H1 (cell line): ENCODE data around the gene RAB3GAP1.

Source experiments
- CHD2 ChIP-seq: IDR thresholded peaks from 2 replicates; pipeline ENCODE4 v1.6.1; 2012; ENCODE audit warnings: low read length, improper control_type of control experiment
- CTCF ChIP-seq, 3 experiments: IDR thresholded peaks; 1 replicate in 2 of 3; 2 replicates in 1 of 3; pipeline versions ENCODE4 v1.5.1 to v1.6.1; 2011; ENCODE audit warnings: low read length in 3 of 3, mild to moderate bottlenecking in 3 of 3, inconsistent platforms in 2 of 3, low read depth in 1 of 3, moderate library complexity in 1 of 3; ENCODE audit not compliant: insufficient read depth in 1 of 3; ENCODE audit errors: control extremely low read depth in 1 of 3
- GABPA ChIP-seq: IDR thresholded peaks from 2 replicates; pipeline ENCODE4 v1.6.1; 2011; ENCODE audit warnings: mild to moderate bottlenecking, low read length, moderate library complexity, borderline replicate concordance; ENCODE audit not compliant: insufficient read depth
- GTF2F1 ChIP-seq: IDR thresholded peaks from 2 replicates; pipeline ENCODE4 v1.6.1; 2012; ENCODE audit warnings: low read depth, low read length, improper control_type of control experiment, borderline replicate concordance
- PHF8 ChIP-seq: fragments of 200-600 bp; sonication (generic); conservative IDR thresholded peaks from 2 replicates; pipeline ENCODE4 v1.7.1; 2012; ENCODE audit warnings: low read depth, mild to moderate bottlenecking, inconsistent platforms, low read length, moderate library complexity
- POLR2A ChIP-seq, 2 experiments: IDR thresholded peaks; 1 replicate in 1 of 2; 2 replicates in 1 of 2; pipeline ENCODE4 v1.6.1; 2011; ENCODE audit warnings: low read depth in 2 of 2, low read length in 2 of 2, mild to moderate bottlenecking in 2 of 2; ENCODE audit errors: control extremely low read depth in 1 of 2
- POLR2AphosphoS5 ChIP-seq: IDR thresholded peaks from 2 replicates; pipeline ENCODE4 v1.6.1; 2011; ENCODE audit warnings: low read depth, low read length
- RAD21 ChIP-seq, 2 experiments: IDR thresholded peaks in 1 of 2; conservative IDR thresholded peaks in 1 of 2; 2 replicates each; pipeline ENCODE4 v1.6.1; 2011; ENCODE audit warnings: low read depth in 2 of 2, low read length in 2 of 2, improper control_type of control experiment in 1 of 2, inconsistent platforms in 1 of 2, mild to moderate bottlenecking in 1 of 2, moderate library complexity in 1 of 2
- RNF2 ChIP-seq: fragments of 200-900, 300-1000 bp; sonication (generic); IDR thresholded peaks from 2 replicates; pipeline ENCODE4 v1.7.1; 2016; ENCODE audit warnings: borderline replicate concordance, low read depth, mild to moderate bottlenecking, antibody characterized with exemption, low read length; ENCODE audit not compliant: poor library complexity, severe bottlenecking; ENCODE audit errors: missing control alignments
- SRF ChIP-seq: IDR thresholded peaks from 2 replicates; pipeline ENCODE4 v1.6.1; 2011; ENCODE audit warnings: mild to moderate bottlenecking, low read depth, low read length, moderate library complexity

- no peak for TF ChIP-seq CTCF (IDR thresholded peaks at IDR 0.05; ENCODE audit: control extremely low read depth in 1 of 3, insufficient read depth in 1 of 3, low read depth in 1 of 3, low read length in 3 of 3)
- no peak for TF ChIP-seq GABPA
- no peak for TF ChIP-seq GTF2F1
- no peak for TF ChIP-seq SRF
- TF ChIP-seq POLR2A (IDR thresholded peaks at IDR 0.05; ENCODE audit: control extremely low read depth in 1 of 2, low read depth in 2 of 2, low read length in 2 of 2), result no peak
- no peak for TF ChIP-seq RAD21 (IDR thresholded peaks at IDR 0.05 in 1 of 2, conservative IDR thresholded peaks at IDR 0.05 in 1 of 2; ENCODE audit: low read depth in 2 of 2, low read length in 2 of 2)
- no peak for TF ChIP-seq RNF2
- TF ChIP-seq POLR2AphosphoS5, result no peak
- TF ChIP-seq PHF8, result no peak
- TF ChIP-seq CHD2, result no peak
These were observed 41.7 kb downstream of the RAB3GAP1 start for GRCh38 chr2:135093670-135094330.
